NCI-H2227 (cell line): ENCODE data around the gene MAPK6.
A peak's percentile ranks its signal among the peaks of the same experiment; 100 is the strongest.

ENCODE experiments used
- DNase-seq: peaks from one replicate; lab custom pipeline; 2025; ENCODE audit not compliant: unreplicated experiment; lab: John Stamatoyannopoulos, UW

Gene MAPK6

DNA sequence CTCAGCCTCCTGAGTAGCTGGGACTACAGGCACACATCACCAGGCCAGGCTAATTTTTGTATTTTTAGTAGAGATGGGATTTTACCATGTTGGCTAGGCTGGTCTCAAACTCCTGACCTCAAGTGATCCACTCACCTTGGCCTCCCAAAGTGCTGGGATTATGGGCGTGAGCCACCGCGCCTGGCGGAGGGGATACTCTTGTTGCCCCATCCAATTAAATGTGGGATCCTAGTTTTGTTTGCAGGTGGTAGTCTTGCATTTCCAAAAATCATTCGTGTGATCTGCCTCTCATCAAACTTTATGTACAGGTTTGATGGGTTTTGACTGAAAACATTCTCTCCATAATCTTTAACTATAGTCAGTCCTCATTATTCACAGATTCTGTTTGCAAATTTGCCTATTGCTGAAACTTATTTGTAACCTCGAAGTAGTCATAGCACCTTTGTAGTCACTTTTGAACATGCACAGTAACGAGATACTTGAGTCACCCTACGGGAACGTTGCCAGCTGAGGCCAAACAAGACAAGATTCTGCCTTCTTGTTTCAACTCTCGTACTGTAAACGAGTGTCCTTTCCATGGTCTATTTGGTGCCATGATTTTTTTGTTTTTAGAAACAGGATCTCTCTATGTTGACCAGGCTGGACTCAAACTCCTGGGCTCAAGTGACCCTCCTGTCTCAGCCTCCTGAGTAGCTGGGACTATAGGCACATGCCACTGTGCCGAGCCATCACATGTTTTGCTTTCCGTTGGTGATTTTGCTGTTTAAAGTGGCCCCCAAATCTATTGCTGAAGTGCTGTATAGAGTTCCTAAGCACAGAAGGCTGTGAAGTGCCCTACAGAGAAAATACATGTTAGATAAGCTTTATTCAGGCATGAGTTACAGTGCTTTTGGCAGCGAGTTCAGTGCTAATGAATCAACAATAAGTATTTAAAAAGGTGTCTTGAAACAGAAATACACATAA, 8.1 kb upstream of the MAPK6 start:
- DNase-seq, result no peak

DNA sequence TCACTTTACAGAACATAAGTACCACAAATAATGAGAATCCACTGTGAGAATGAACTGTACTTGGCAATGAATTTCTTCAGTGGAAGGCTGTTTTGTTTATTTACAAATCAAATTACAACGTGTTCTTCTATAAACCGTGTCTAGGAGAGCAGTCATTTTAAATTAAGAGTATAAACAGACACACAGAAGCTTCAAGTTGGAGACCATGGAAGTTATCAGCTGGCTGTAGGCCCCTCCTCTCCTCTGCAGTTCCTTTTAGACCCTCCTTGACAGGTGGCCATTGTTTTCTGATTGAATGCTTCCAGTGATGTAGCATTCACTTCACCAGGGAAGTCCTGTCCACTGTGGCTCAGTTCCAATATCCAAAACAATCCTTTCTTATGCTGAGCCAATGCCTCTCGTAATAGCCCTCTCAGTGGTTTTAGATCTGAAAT, 7.3 kb upstream of the MAPK6 start:
- DNase-seq, result peak; percentile 18

DNA sequence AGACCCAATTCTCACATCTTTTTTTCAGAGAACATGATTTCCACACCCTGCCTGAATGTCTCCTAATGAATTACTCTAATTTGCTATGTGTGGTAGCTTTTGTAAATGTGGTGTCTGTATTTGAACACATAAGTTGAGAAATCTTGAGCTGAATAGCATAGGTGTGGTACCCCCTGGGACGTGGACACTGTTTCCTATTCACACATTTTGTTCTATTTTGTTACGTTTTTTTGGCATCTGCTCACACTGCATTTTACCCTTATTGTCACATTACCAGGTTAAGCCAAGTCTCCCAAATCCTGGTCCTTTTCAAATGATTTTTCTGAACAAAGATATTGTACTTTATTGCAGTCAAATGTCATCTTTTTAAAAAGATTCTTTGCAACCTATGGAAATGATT, 6.8 kb upstream of the MAPK6 start:
- no peak for DNase-seq

DNA sequence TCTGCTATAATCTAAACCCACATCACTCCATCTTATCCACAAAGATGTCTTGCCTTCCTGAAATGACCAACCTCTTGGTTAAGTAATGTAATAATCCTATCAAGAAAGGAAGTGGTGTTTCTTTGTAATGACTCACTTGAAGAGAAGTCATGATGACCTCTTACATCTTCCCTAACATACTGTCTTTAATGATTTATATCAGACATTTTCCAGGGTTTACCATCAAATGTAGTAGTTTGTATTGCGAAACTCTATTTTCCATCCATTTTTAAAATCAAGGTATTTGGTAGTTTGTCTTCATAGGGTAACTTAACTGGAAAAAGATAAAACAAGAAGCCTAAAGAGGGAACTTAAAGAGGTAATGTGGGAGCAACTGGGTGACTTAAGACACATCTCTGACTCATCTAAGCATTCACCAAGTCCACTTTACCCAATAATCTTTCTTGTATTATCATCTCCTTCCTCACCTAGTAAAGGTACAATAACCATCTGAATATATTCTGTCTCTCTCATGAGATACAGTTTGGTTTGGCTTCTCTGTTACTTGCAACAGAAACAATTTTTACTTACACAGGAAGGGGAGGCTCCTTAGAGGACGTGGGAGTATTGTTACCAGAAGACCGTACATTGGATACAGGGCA, 5.7 kb upstream of the MAPK6 start:
- DNase-seq, result no peak

DNA sequence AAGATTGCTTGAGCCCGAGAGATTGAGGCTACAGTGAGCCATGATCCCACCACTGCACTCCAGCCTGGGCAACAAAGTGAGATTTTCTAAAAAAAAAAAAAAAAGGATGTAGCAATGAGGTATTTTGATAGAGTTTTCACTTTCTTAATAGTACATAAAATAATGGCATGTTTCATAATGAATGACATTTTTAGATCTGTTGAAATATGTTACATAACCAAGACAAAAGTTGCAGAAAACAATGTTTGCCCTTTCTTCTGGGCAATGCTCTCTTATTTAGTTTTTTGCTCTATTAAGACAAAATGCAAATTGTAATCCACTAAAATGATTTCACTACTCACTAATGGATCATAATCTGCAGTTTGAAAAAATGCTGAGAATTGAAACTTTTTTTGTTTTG, 4.4 kb upstream of the MAPK6 start:
- no peak for DNase-seq

DNA sequence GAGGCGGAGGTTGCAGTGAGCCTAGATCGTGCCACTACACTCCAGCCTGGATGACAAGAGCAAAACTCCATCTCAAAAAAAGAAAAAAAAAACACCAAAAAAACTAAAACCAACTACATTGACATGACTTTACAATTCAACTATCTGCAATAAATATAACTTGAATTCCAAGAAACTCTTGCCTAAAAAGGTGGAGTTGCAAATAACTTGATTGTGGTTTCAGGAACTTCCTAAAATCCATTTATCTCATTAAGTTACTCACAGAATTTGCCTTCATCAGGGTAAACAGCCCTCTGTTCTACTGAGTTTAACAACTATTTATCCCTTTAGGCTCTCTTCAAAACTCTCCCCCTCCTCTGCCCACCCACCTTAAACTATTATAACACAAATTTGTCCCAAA, 2.7 kb upstream of the MAPK6 start:
- DNase-seq, result no peak

DNA sequence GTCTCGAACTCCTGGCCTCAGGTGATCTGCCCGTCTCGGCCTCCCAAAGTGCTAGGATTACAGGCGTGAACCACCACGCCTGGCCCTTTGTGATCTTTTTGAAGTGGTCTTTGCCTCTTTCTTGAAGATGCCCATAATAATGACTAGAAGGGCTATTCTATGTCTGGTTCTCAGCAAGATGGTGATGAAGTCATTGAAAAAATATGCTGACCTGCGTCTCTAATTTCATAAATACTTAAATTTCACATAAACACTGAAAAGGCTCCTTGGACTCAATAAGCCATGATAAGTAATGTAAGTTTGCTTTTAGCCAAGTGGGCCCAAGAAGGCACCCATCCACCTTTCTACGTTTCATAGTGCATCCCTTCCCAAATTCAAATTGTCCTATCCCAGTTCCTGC, 775 bp upstream of the MAPK6 start:
- DNase-seq, result no peak

DNA sequence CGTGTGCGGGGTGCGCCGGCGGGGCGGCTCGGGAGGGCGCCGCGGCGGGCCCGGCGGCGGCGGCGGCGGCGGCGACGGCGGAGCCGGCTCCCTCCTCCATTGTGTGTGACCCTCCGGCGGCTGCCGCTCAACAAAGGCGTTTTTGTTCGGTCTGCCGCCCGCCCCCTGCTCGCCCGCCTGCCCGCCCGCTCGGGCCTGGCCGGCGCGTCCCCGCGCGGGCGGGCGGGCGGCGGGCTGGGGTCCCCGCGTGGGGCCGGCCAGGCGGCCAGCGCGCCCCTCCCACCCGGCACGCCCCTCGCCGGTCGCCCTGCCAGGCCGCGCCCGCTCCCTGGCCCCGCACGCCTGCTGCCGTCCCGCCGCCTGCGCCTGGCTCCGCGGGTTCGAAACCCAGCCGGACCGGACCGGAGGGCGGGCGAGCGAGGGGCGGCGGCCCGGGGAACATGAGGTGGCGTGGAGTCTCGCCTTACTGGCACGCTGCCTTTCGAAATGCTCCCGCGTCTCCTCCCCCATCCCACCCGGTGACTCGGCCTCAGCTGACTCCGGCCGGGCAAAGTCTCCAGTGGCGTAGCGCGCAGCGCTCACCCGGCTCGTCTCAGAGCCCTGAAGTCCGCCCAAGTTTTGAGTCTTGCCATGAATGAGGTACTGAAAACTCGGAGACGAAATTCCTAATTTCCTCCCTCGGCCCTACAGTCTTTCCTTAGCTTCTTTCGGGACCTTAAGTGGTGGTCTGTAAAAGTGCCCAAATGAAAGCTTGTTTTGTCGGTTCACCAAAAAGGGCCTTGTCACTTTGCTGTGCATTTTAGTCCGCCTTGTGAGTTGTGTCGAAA, 588 bp downstream of the MAPK6 start:
- DNase-seq, result peak; percentile 66

DNA sequence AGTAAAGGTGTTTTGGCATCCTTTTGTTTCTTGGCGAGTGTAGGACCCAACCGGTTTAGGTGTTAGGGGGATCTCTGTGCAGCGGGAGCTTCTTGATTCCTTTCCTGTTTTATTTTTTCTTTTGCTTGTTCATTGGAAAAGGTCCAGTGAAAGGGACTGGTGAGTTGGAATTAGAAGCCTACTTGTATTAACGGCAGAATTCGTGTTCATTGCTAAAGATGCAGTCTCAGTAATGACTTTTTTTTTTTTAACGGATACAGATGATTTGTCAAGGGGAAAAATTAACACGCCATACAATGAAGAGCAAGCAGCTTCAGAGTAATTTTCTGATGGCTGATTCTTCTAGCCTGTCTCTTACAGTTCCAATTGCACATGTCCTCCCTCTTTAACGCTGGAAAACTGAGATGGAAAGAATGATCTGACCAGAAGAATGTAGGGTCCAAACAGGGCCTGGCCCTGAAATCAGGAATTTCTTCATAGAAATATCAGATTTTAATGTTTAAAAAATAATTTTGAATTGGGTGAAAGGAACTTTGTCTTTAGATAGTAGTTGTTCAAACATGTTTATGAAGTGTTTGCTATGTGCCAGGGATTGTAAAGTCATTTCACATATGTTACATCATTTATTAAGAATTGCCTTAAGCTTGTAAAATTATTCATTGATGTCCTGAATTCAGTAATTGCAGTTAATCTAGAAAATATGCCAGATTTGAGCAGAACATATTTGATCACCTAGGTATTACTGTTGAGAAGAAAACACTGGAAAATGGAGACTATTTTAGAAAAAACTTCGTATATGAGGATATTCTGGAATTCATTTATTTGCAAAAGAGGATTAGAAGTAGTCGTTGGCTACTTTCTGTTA, 1.4 kb downstream of the MAPK6 start:
- DNase-seq, result no peak

DNA sequence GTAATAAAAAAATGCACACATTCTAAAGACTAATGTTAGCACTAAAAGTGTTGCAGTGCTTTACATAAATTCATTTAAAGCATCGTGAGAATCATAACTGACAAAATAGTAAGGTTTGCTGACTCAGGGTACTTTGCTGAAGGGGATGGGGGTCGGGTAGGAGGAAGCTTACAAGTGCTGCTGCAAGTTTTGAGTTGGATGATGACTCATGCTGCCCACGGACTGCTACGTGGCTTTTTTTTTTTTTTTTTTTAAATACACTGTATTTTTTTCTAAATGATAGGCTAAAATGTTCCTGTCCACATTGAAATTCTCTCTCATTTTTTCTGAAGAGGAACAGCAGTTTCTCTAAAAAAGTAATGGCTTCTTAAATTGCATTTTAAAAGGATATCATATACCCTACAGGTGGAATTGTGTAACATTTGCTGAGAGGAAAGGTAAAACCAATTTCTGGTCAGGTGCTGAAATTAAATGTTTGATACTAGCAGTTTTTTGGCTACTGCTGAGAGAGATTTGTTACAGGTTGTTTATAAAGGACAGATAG, 2.2 kb downstream of the MAPK6 start:
- no peak for DNase-seq

DNA sequence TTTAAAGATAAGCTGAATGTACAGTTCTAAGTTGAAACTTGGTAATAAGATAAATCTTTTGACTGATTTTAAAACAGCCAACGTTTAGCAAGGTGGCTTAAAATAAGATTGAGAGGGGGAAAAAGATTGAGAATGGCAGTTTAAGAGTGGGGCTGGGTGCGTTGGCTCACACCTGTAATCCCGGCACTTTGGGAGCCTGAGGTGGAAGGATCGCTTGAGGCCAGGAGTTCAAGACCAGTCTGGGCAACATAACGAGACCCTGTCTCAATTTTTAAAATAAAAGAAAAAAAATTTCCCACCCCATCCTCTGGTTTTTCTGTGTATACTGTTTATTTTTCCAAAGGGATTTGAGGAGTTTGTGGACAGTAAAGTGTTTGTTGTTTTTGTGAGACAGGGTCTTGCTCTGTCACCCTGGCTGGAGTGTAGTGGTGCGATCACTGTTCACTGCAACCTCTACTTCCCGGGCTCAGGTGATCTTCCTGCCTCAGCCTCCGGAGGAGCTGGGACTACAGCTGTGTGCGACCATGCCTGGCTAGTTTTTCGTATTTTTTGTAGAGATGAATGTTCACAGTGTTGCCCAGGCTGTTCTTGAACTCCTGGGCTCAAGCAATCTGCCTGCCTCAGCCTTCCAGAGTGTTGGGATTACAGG, 3.0 kb downstream of the MAPK6 start:
- DNase-seq, result no peak

DNA sequence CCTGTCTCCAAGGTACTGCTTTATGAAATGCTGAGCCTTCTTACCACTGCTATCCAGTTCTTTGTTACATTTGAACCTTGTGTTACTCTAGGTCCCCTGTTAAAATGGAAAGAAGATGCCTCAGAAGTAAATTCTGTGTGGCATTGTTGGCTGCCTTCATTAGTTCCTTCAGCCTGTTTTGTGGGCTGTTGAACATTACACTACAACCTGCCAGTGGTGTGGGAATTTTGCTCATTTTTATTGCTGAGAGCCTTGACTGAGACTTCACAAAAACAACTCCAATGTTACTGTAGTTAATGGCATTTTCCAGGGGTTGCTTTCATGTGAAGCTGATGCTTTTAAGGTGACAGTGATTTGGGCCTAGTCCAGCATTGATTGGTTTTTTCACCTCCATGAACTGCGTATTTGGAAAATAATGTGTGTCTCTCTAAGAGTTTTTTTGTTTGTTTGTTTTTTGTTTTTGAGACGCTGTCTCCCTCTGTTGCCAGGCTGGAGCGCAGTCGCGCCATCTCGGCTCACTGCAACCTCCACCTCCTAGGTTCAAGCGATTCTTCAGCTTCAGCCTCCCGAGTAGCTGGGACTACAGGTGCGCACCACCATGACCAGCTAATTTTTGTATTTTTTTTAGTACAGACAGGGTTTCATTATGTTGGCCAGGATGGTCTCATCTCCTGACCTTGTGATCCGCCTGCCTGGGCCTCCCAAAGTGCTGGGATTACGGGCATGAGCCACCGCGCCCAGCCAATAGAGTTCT, 4.3 kb downstream of the MAPK6 start:
- DNase-seq, result no peak

DNA sequence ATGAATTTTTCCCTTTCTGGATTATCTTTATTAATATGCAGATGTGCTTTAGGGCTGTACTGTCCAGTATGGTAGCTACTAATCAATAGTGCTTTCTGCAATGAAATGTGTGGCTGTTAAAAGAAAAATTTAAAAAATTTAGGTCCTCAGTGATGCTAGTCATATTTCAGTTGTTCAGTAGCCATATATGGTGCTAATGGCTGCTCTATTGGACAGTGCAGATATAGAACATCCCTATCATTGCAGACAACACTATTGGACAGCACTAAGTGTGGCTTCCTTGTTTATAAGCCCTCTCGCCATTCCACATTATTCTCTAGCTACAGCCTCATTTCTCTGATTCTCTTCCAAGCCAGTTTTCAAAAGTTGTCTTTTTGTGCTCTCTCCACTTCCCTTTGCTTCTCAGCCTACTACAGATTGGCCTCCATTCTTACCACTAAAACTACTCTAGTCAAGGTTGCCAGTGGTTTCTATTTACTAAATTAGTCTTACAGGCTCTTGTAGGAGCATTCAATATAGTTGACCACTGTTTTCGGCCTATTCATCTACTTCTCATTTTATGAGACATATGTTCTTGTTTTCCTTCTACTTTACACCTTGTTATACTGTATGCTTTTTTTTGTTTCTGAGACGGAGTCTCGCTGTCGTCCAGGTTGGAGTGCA, 9.5 kb downstream of the MAPK6 start:
- DNase-seq, result no peak

DNA sequence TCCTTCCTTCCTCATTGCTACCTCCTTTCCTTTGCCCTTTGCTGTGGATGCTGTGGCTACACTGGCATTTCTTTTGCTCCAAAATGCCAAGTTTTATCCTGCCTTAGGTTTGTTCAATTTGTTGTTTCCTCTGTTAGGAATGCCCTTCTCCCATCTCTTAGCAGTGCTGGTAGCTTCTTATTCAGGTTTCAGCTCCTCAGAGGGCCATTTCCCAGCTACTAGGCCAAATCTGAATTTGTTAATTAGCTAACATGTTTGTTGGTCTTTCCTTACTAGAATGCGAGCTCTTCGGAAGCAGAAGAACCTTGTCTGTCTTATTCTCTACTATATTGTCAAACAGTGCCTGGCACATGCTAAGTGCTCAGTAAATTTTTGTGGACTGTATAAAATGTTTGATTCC, 11.0 kb downstream of the MAPK6 start:
- no peak for DNase-seq

DNA sequence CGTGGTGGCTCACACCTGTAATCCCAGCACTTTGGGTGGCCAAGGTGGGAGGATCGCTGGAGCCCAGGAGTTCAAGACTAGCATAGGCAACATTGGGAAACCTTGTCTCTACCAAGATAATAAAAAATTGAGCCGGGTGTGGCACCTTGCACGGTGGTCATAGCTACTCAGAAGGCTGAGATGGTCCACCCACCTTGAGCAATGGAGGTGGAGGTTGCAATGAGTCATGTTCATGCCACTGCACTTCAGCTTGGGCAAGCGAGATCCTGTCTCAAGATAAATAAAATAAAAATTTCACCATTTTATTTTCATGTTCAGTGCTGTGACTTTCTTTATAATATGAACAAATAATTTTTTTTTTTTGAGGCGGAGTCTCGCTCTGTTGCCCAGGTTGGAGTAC, 12.5 kb downstream of the MAPK6 start:
- no peak for DNase-seq

DNA sequence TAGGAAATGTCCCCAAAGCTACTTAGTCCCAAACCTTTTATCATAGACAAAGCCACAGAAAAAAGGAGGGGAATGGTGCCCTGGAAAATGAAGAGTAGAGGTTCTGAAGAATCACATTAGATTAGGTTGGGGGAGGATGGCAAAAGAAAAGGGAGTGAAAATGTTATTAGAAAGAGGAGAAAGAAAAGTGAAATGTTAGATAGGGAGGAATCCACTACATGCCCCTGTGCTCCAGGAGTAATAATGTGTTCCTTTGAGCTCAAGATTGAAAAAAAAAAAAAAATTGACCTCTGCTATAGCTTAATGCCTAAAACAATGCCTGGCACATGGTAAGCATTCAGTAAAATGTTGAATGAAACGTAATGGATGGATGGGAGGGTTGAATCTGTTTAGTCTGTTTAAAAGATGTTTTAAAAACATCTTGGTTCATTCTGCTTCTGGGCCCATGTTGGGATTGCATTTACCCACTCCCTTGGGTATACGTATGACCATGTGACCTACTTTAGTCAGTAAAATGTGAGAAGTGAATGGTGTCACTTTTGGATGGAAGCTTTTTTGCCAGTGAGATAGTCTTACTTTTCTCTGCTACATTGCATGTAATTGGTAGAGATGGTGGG, 19.0 kb downstream of the MAPK6 start:
- no peak for DNase-seq

DNA sequence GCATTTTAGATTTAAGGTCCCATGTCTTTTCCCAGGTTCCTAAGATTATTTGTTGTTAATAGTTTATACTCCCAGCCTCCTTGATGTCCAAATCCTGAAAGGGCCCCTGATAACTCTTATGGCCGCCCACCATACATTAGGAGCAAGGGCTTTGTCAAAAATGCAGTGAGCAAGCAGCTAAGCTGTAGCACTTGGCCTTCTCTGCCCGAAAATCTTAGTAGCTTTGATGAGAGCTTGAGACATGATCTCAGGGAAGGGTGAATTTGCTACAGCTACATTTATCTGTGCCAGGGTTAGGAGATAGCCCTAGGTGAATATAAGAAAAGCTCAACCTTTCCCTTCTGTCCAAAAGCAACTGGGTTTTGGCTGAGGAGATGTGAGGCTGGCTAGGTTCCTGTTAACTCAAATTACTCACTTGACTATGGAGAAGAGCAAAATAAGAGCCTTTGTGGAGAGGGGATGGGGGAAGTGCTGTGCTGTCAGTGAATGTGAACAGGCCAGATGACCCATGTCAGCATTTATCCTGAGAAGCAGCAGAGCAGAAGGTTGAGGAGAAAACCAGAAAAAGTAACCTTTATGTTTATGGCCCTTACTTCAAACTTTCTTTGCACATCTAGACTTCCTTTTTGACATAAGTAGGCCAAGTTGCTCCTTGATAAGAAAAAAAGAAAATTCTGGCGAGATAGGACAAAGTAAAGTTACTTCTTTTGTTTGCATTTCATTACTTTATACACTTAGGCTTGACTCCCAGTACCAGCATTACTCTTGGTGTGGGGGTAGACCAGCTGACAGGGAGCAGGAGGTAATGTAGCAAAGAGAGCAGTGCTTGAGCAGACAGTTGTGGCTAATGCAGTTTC, 21.1 kb downstream of the MAPK6 start:
- no peak for DNase-seq
